Thyroid gland (tissue), 4 donors: Measurements from ENCODE around the gene PPP2R3A.

Experiments
- CTCF ChIP-seq, 6 experiments: fragments of 200-600 bp in 3 of 6; fragments of 450-650 bp in 3 of 6; sonication (generic) in 3 of 6; IDR thresholded peaks; one replicate each; pipeline ENCODE4 v1.5.1; 2016 to 2019; ENCODE audit warnings: antibody characterized with exemption in 6 of 6, mild to moderate bottlenecking in 2 of 6, inconsistent platforms in 1 of 6, moderate library complexity in 1 of 6
- POLR2A ChIP-seq, 2 donors: fragments of 450-650 bp; IDR thresholded peaks; one replicate each; pipeline ENCODE4 v1.6.1; 2017; ENCODE audit warnings: antibody characterized with exemption in 2 of 2, mild to moderate bottlenecking in 2 of 2, moderate library complexity in 1 of 2

GRCh38 chr3:136105044-136105443 is 139.5 kb downstream of the PPP2R3A start:
- TF ChIP-seq CTCF (IDR thresholded peaks at IDR 0.05) (no peak), POLR2A (IDR thresholded peaks at IDR 0.05) (no peak)
